GM18499 (cell line): ENCODE results near the gene SHLD1.

ENCODE experiments used
- ATAC-seq: cut with Tn5 transposase; IDR thresholded peaks from one replicate; pipeline ENCODE4 v1.9.1; 2021; ENCODE audit warnings: moderate number of reproducible peaks; ENCODE audit not compliant: insufficient read depth, unreplicated experiment

Gene SHLD1

DNA sequence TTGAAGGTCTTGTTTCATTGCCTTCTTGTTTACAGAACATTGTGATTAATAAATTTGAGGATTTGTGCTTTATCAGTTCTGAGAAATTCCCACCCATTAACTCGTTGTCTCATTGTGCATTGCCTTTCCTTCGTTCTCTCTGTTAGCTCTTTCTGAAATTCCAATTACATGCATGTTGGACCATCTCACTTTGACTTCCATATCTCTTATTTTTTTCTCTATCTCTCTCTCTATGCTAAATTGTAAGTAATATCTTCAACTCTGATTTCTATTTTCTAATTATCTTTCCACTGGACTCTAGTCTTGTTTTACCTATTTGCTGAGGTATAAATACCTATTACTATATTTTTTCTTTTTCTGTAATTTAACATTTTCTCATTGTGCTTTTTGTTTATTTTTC is 92.3 kb downstream of the SHLD1 start:
- ATAC-seq, result no peak

DNA sequence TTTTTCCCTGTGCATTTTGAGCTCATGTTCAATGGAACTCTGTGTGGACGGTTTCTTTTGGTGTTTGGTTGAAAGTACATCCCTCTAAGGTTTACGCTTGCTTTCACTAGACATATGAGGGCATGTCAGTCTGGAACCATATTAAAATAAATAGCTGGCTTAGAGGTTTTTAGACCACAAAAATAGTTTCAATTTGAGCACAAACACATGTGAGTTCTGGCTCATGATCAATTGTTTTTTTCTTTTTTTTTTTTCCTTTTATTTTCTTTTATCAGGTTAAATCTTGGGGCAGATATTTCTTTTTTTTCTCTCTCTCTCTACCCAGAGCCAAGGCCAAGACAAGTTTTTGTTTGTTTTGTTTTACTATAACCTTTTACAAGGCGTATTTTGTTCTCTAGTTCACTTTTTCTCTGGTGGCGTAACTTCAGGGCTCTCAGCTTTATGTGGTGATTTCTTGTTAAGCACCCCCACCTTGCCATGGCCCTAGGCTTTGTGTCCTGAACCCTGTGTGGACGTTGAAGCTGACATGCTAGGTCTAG is 92.9 kb downstream of the SHLD1 start:
- no peak for ATAC-seq

DNA sequence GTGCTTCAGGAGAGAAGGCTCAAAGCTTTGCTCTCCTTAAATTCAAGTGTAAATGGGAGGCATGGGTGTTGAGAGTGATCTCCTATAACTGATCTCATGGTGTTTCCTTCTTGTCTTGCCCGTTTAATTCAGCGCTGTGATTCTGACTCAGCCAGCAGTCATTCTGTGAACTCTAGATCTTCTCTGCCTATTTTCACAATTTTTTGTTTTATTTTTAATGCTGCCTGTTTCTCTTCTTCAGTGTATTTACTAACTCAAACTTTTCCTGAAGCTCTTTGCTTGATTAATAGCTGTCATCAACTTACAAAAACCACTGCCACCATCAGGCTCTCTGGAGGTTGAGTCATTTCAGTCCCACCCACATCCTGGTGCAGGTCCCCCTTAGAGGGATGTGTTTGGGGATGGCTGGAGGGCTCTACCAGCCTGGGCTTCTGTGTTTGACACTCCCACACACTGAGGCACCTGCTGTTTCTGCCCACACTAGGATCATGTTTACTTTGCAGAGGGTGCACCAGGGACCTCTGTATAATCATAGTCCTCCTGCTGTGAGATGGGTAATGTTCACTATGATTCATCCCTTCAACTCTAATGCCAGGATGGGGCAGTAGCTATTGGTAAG is 94.0 kb downstream of the SHLD1 start:
- ATAC-seq, result peak; percentile 60

DNA sequence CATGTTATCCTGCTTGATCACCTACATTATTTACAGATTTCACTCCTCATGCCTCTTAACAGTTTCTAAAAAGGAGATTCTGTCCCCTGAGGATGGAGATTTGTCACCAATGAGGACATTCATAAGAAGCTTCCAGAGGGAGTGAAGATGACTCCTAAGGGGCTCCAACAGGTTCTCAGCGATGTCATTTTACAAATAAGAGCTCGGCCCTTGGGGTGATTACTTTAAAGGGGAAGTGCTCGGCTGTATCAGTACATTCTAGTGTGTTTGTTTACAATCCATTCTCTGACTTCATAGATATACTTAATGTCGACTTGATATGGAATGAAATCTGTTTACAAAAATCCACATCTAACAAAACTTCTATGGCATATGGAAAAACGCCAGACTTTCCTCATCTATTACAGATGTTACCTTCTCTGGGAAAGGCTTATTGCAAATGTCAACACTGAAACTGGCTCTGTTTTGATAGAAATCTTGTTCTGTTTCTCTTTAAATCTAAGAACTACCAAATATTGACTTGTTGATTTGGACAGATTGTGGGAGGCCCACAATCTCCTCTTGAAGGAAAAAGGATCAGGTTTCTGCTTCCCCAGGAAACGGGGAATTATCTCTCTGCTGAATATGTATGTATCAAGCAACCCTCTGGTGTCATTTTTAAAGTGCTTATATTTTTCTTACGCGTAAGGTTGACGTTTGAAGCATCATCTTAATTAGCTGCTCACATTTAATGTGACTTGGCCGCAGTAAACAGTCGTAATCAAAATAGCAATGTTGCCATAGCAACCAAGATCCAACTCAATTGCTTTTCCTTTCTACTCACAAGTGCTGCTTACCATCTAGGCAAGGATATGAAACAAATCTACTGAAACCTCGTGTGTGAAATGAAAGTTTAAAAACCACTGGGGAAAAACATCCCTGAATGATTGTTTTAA is 95.7 kb downstream of the SHLD1 start:
- no peak for ATAC-seq

DNA sequence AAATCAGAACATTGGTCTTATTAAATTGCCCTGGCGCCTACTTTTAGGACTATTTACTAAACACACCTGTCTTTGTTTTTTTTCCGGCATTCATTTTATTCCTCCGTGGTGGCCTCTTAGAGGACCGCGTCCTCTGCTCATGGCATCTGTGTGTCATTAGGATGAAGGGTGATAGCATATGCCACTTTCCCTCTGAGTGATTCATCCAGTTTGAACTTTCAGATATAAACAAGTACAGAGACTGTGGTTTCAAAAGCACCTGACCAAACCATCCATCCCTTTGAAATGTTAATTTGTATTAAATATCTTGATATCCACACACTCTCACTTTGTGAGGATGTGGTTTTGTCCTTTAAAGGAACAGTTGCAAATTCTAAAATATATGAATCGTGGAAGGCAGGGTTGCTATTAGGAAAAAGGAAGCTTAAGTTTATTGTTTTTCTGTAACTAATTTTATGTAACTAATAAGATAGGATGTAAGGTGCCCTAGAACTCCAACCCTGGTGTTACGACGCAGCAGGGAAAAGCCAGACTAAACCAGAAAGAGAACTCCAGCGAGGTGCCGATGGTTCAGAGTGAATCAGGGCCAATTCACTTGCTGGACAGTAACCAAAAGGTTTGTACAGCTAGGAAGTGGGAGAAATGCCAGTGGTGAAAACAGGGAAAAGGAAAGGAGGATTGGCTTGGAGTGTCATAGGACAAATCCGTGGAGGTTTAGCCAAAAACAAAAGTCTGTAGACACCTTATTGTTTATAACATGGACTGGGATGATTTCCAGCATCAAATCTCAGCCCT is 98.7 kb downstream of the SHLD1 start:
- no peak for ATAC-seq

DNA sequence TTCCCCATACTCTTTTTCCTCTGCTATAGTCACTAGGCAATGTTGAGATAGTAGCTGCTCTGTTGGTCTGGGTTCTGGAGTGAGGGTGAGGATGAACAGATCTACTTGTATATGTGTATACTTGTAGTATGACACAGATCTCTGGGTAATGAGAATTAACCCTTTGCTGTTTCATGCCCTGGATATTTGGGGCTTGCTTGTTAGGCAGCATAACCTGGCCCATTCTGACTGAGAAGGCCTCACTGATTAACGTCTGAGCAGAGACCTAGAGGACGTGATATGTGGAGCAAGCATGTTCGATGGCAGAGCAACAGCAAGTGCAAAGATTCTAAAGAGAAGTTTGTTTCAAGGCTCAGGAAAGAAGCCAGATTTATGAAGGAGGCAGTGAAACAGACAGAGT is 105.7 kb downstream of the SHLD1 start:
- no peak for ATAC-seq

DNA sequence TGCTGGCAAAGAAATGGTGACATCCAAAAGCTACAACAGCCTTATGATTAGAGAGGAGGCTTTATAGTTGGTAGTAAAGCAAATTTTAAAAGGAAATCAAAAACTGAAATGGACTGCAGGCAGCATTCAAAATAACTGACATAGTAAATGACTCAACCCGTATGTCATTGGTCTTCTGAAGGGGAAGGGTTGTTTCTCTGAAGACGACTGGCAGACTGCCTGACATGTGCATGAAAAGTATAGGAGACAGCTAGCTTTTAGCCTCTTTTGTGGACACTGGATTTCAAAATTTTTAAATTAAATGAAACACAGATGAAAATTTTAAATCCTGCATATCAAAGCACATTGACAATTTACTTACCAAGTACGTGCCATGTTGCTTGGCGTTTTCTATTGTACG is 109.4 kb downstream of the SHLD1 start:
- ATAC-seq, result no peak

DNA sequence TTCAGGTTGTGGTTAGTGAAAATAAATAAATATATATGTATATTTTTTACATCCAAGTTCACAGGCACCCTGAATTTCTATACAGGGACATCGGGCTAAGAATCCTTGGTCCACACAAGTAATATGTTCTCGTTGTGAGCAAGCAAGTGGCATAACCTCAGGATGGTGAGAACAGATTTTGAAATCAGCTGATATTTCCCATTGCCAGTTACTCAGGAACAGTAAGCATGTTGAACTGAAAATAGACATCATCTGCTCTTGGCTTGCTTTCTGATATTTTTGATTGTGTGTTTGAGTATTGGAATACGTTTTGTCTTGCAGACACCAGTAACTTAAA is 112.5 kb downstream of the SHLD1 start:
- ATAC-seq, result no peak

DNA sequence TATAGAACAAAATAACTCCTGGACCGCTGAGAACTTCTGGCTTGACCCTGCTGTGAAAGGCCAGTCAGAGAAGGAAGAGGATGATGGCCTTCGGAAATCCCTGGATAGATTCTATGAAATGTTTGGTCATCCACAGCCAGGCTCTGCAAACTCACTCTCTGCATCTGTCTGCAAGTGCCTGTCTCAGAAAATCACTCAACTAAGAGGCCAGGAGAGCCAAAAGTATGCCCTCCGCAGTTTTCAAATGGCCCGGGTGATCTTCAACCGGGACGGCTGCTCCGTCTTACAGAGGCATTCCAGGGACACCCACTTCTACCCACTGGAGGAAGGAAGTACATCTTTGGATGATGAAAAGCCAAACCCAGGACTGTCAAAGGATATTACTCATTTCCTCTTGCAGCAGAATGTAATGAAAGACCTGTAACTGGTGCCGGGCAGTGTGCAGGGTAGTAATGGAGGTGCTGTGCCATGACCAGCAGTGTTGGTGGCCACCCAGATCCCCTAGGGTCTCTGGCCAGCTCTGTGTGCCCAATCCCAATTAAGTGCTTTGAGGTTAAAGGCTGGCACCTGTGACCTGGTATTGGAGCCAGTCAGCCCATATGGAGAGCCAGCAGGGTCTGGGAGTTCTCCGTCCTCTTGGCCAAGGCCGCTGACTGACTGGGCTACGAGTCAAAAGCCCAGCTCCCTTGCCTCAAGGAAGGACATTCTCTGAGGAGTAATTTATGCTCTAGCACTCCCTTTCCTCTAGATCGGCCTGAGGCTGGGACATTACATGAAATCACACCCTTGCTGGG is 113.0 kb downstream of the SHLD1 start:
- ATAC-seq, result no peak

DNA sequence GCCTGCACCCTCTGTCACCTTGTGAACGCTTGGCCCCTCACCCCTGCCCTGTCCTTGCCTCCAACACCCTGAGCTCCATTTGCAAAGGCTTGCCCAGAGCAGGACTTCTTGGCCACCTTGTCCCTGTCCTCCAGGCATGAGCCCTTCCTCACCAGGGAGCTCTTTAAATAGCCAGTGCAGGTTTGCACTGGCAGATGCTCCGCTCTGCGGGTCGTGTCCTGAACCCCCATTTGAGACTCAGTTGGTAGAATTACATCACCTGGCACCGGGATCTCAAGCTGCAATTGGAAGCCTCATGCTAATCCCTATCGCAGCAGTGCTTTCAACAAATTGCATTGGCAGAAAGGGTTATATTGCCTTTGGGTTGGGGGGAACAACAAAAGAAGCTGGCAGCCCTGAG is 114.2 kb downstream of the SHLD1 start:
- no peak for ATAC-seq

DNA sequence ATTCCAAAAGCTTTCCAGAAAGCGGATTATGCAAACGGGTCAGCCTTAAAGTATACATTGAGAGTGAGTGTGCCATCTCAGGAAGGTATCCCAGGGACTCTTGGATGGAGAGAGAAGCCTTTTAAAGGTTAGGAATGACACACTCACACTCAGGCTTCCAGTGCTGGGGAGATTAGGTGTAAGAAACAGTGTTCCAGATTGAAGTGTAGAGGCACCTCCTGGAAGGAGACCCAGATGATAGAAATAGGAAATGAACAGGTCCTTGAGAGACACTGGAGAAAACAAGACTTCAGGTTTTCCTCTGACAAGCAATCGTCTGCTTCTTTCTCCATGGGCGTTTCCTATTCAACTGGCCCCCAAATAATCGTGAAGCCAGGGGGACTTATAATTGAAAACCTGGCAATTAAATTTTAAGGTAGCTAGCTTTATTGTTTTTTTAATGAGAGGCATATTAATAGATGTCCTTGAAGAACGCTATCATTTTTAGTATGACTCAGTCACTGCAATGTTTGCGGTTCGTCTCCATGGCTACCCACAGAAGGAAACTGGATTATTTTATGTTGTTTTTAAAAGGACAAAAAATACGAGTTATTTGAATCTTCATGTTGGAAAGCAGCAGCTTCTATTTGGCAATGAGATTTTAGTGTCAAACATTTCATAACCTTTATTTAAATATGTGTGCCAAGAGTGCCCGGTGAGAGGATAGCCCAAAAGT is 114.8 kb downstream of the SHLD1 start:
- ATAC-seq, result no peak

DNA sequence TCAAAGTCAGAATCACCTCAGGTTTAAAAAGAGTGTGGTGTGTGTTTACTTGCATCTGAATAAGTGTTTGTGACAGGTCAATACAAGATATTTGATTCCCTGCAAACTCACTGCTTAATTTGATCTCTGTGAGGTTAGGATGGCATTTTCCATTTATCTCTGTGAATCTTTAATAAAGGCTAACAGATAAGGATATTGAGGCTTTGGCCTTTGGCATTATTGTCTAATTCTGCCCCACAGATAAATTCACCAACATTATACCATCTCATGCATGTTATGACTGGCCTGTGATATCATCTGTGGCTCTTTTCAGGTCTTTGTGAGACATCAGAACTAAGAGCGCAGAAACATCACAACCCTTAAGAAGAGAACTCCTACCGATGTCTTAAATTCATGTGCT is 115.4 kb downstream of the SHLD1 start:
- ATAC-seq, result no peak

DNA sequence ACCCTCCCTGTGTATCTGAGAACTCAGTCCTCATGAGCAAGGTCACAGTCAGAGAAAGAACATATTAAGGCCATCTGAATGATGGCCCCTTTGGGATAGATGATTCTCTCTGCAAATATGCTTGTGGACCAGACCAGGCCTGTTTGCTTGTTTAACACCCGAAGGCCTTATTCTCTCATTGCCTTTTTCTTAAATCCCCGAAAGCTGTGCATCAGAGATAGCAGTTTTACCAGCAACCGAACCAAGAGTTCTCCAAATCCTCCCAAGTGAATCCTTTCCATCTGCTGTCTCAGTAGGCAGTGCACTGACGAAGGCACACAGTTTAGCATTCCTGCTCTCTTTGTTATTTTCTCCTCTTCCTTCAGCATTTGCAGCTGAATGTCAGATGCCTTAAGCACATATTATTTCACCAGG is 120.4 kb downstream of the SHLD1 start:
- ATAC-seq, result no peak

DNA sequence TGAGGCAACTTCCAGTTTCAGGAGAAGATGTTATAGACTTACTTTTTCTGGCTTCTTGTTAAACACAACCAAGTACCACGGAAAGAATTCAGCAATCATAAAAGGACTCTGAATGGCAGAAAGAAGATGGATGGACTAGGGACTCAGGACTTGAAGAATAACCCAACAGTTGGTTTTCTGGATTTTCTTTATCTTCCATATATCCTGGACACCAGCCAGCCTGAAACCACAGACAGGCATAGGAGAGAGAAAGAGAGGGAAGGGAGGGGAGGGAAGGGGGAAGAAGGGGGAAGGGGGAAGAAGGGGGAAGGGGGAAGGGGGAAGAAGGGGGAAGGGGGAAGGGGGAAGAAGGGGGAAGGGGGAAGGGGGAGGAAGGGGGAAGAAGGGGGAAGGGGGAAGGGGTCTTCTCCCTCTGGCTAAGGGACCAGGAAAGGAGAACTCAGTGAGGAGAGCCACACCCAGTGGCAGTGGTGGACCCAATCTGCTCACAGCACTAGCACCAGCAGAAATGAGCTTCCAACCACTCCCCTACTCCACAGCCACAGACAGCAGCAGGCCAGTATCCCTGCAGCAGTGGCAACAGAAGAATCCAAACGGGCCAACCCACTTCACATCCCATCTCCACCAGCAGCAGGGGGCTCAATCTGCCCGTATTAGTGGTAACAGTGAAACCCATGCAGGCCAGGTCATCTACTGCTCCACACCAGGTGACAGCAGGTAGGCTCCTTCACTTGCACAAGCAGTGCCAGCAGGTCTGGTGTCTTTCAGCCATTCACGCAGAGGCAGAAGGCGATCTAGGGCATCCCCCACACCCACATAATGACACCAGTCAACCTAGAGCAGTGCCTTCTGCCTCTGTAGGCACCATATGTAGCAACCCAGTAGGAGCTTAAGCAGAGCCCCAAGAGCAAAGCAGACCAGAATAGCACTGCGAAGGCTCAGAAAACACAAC is 121.5 kb downstream of the SHLD1 start:
- ATAC-seq, result no peak

DNA sequence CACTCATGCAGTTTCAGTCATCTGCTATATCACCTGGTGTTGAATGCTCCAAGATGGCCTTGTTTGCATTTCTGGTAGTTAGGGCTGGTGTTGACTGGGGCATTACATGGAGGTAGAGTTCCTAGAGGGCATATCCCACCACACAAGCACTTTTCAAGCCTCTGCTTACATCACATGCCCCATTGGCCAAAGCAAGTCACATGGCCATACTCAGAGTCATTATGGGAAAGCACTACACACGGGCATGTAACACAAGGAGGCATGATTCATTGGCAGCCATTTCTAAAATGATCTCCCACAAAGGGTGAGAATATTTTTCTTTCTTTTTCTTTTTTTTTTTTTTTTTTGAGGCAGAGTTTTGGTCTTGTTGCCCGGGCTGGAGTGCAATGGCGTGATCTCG is 126.9 kb downstream of the SHLD1 start:
- ATAC-seq, result no peak

DNA sequence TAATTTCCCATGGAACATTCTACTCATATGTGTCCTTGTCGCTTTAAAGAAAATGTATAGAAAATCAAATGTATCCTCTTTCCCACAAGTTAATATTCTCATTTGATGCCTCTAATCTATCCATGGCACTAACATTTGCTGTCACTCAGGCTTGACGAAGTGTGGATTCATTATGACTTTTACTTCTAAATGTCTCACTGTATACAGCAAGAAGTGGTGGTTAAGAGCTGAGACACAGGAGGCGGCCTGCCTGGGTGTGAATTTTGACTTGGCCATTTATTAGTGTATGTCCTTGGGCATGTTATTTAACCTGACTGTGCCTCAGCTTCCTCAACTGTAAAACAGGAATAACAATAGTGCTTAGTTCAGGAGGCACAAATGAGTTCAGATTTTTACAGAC is 130.1 kb downstream of the SHLD1 start:
- no peak for ATAC-seq

DNA sequence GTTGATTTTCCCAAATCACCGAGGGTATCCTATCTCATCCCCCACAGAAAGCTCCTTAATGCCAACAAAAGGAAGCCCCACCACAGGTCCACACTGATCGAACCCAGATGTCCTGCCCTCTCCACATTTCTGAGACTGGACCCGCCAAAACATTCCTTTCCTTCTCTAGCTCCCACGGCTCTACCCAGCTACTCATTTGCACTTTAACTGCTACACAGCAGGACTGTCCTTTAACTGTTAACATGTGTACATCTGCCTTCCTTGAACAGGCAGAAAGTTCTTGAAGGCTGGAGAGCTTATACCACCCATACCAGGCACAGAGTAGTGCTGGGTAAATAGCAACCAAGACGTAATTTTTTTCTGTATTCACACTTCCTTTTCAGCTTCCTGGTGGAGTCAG is 131.5 kb downstream of the SHLD1 start:
- ATAC-seq, result no peak

DNA sequence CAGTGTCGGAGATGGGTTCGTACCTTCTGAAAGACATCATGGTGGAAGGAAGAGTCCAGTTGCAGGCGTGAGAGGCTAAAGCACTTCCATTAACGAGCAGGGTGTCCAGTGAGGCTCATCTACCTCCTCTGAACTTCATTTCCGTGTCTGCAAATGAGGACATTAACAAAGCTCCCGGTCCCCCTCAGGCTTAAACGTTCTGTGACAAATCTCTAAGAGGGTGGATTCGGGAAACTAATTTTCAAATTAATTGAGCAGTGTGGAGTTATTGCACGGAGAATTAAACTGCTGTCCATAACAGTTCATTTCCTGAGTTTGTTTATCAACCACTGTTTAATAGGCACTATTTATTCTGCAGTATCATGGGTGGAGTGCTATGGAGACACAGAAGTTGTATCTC is 132.0 kb downstream of the SHLD1 start:
- no peak for ATAC-seq
